ENCODE measurements around the gene NPTXR.

DNA sequence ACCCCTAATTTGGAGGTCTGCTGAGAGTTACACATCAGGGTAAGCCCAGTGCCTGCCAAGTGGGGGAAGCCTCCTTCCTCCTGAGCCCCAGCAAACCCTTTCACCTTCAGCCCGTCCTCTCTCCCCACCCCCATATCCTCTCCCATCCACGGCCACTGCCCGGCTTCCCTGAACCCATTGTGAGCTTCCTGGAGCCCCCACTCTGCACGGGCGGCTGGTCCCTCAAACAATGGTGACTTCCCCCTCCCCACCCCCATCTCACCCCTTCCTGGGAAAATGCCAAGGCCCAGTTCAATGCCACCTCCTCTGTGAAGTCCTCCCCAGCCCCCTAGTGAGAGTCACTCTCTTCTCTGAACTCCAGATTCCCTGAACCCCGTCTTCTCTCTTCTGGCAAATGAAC, 67.7 kb downstream of the NPTXR start:
- no peak for TF ChIP-seq POLR2A (IDR thresholded peaks at IDR 0.05; ENCODE audit: low read depth, low read length)
- no peak for TF ChIP-seq BHLHE40 (IDR thresholded peaks at IDR 0.05; ENCODE audit: low read depth, low read length)
- TF ChIP-seq, protein P1, sequence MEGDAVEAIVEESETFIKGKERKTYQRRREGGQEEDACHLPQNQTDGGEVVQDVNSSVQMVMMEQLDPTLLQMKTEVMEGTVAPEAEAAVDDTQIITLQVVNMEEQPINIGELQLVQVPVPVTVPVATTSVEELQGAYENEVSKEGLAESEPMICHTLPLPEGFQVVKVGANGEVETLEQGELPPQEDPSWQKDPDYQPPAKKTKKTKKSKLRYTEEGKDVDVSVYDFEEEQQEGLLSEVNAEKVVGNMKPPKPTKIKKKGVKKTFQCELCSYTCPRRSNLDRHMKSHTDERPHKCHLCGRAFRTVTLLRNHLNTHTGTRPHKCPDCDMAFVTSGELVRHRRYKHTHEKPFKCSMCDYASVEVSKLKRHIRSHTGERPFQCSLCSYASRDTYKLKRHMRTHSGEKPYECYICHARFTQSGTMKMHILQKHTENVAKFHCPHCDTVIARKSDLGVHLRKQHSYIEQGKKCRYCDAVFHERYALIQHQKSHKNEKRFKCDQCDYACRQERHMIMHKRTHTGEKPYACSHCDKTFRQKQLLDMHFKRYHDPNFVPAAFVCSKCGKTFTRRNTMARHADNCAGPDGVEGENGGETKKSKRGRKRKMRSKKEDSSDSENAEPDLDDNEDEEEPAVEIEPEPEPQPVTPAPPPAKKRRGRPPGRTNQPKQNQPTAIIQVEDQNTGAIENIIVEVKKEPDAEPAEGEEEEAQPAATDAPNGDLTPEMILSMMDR (conservative IDR thresholded peaks at IDR 0.05; ENCODE audit: low read depth, low read length), result no peak
- no peak for TF ChIP-seq MAZ (IDR thresholded peaks at IDR 0.05; ENCODE audit: borderline replicate concordance, low read depth, low read length)
- TF ChIP-seq SMC3 (IDR thresholded peaks at IDR 0.05; ENCODE audit: low read depth, low read length), result no peak
- TF ChIP-seq, protein P2, sequence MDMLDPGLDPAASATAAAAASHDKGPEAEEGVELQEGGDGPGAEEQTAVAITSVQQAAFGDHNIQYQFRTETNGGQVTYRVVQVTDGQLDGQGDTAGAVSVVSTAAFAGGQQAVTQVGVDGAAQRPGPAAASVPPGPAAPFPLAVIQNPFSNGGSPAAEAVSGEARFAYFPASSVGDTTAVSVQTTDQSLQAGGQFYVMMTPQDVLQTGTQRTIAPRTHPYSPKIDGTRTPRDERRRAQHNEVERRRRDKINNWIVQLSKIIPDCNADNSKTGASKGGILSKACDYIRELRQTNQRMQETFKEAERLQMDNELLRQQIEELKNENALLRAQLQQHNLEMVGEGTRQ (IDR thresholded peaks at IDR 0.05; ENCODE audit: low read depth, low read length), result no peak
- no peak for TF ChIP-seq RCOR1 (IDR thresholded peaks at IDR 0.05; ENCODE audit: insufficient replicate concordance, low read length)
- TF ChIP-seq RFX5 (IDR thresholded peaks at IDR 0.05; ENCODE audit: low read depth, low read length), result no peak
- no peak for TF ChIP-seq CHD1 (IDR thresholded peaks at IDR 0.05; ENCODE audit: low read depth, low read length)
- TF ChIP-seq CEBPB (IDR thresholded peaks at IDR 0.05; ENCODE audit: low read depth, low read length), result no peak
- TF ChIP-seq, protein P3, sequence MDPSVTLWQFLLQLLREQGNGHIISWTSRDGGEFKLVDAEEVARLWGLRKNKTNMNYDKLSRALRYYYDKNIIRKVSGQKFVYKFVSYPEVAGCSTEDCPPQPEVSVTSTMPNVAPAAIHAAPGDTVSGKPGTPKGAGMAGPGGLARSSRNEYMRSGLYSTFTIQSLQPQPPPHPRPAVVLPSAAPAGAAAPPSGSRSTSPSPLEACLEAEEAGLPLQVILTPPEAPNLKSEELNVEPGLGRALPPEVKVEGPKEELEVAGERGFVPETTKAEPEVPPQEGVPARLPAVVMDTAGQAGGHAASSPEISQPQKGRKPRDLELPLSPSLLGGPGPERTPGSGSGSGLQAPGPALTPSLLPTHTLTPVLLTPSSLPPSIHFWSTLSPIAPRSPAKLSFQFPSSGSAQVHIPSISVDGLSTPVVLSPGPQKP (IDR thresholded peaks at IDR 0.05; ENCODE audit: borderline replicate concordance, low read depth, low read length), result no peak
- TF ChIP-seq RAD21 (IDR thresholded peaks at IDR 0.05; ENCODE audit: low read length), result no peak

All from IMR-90 (cell line).